ENCODE measurements around the gene USP15.

Gene USP15

DNA sequence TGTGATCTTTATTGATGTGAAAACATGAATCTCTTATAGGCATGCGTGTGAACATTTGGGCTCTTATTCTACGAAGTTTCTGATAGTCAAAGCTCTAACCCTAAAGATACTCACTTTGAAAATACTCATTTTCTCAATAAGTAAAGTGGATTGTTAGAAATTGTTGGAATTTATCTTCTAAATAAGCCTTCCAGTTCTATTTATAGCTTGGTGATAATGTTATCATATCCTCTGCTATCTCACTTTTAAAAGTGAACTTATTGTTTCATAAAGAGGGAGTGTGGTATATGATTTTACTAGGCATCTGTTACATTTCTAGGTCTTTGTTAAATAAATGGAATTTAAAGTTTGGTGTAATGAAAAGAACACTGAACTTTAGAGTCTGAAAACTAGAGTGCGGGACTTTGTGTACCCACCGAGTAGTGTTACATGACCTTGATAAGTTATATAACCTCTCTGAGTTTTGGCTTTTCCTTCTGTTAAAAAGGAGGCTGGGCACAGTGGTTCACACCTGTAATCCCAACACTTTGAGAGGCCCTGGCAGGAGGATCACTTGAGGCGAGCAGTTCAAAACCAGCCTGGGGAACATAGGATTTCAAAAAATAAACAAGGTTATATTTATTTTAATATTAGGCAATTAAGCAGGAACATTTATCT lies 13.6 kb downstream of the USP15 start:
- intact Hi-C loops (cut with DNase I): no loop called here
- no peak for DNase-seq

- DNase-seq: no peak
- intact Hi-C loops (cut with DNase I): no loop called here
Observed at GRCh38 chr12:62278022-62278421, 17.8 kb downstream of the USP15 start.

DNA sequence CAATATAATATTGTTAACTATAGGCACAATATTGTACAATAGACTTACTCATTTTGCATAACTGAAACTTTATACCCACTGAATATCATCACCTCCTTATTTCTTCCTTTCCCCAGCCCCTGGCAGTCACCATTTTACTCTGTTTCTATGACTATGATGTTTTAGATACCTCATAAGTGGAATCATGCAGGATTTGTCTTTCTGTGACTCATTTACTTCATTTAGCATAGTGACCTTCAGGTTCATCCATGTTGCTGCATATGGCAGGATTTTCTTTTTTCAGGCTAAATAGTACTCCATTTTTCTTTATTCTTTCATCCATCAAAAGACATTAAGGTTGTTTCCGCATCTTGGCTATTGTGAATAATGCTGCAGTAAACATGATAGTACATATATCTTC lies 18.9 kb downstream of the USP15 start:
- intact Hi-C loops (cut with DNase I): no loop called here
- DNase-seq: no peak

GRCh38 chr12:62279961-62280360 lies 19.8 kb downstream of the USP15 start:
- intact Hi-C loops (cut with DNase I): no loop called here
- DNase-seq: no peak

DNA sequence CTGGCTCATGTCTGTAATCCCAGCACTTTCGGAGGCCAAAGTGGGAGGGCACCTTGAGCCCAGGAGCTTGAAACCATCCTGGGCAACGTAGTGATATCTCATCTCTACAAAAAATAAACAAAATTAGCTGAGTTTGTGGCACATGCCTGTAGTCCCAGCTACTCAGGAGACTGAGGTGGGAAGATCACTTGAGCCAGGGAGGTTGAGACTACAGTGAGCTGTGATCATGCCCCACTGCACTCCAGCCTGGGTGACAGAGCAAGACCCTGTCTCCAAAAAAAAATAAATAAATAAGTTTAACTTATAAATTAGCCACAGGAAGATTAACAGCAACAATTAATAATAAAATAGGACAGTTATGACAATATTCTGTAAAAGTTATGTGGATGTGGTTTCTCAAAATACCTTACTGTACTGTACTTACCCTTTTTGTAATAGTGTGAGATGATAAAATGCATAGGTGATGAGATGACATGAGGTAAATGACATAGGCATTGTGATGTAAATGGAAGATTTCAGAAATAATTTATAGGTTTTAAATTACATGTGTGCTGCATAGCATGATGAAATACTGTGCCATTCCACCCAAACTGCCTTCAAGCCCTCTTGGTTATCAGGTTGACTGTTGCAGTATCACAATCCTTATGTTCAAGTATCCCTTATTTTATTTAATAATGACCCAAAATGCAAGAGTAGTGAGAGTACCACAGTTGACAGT lies 22.0 kb downstream of the USP15 start:
- no peak for DNase-seq
- intact Hi-C loops (cut with DNase I): no loop called here

- intact Hi-C loops (cut with DNase I): no loop called here
- DNase-seq: no peak
Observed at GRCh38 chr12:62284749-62285148, 24.5 kb downstream of the USP15 start.

DNA sequence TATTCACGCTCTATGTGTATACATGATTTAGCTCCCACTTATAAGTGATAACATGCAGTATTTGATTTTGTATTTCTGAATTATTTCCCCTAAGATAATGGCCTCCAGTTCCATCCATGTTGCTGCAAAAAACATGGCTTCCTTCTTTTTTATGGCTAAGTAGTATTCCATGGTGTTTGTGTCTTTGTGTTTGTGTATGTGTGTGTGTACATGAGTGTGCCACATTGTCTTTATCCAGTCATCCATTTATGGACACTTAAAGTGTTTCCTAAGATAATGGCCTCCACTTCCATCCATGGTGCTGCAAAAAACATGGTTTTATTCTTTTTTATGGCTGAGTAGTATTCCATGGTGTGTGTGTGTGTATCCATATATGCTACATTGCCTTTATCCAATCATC lies 25.1 kb downstream of the USP15 start:
- intact Hi-C loops (cut with DNase I): no loop called here
- DNase-seq: no peak

- intact Hi-C loops (cut with DNase I): no loop called here
- DNase-seq: no peak
Observed at GRCh38 chr12:62288328-62288727, 28.1 kb downstream of the USP15 start.

- no peak for DNase-seq
- intact Hi-C loops (cut with DNase I): no loop called here
Observed at GRCh38 chr12:62290846-62291245, 30.6 kb downstream of the USP15 start.

GRCh38 chr12:62291864-62292760 lies 31.9 kb downstream of the USP15 start:
- intact Hi-C loops (cut with DNase I): no loop called here
- DNase-seq: no peak

GRCh38 chr12:62292761-62293344 lies 32.6 kb downstream of the USP15 start:
- intact Hi-C loops (cut with DNase I): no loop called here
- peak in 4 of 42 donors; percentile 3 to 18 (median 10) for DNase-seq

- intact Hi-C loops (cut with DNase I): no loop called here
- no peak for DNase-seq
Observed at GRCh38 chr12:62294378-62294777, 34.2 kb downstream of the USP15 start.

GRCh38 chr12:62296001-62296400 lies 35.8 kb downstream of the USP15 start:
- intact Hi-C loops (cut with DNase I): no loop called here
- no peak for DNase-seq

- no peak for DNase-seq
- intact Hi-C loops (cut with DNase I): no loop called here
Observed at GRCh38 chr12:62297321-62297720, 37.1 kb downstream of the USP15 start.

DNA sequence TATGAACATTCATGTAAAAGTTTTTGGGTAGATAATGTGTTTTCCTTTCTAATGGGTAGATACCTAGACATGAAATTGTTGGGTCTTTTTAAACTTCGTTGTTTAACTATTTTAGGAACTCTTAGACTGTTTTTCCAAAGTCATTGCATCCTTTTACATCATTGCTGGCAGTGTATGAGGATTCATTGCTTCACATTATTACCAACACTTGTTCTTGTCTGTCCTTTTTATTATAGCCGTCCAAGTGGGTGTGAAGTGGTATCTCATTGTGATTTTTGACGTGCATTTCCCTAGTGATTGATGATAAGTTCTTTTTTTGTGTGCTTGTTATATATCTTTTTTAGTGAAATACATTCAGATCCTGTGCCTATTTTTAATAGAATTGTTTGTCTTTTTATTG lies 39.4 kb downstream of the USP15 start:
- intact Hi-C loops (cut with DNase I): no loop called here
- DNase-seq: no peak

- no peak for DNase-seq
- intact Hi-C loops (cut with DNase I): no loop called here
Observed at GRCh38 chr12:62301080-62301798, 41.0 kb downstream of the USP15 start.

- intact Hi-C loops (cut with DNase I): no loop called here
- DNase-seq: no peak
Observed at GRCh38 chr12:62301799-62302133, 41.6 kb downstream of the USP15 start.

DNA sequence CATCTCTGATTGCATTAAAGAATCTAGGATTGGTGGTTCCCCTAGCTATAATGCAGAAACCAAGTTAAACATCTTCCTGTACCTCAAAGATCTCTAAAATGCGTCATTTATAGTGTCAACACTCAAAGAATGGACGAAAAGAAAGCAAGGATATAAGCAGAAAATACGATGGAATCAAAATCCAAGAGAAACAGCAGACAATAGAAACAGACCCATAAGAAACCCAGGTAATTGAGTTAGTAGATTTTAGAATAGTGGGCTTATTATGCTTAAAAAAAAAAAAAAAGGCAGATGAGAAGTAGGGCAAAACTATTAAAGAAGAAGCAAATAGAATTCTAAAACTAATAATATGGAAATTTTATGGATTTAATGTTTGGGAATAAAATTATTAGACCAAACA lies 44.4 kb downstream of the USP15 start:
- no peak for DNase-seq
- intact Hi-C loops (cut with DNase I): no loop called here

- DNase-seq: no peak
- intact Hi-C loops (cut with DNase I): no loop called here
Observed at GRCh38 chr12:62305778-62306177, 45.6 kb downstream of the USP15 start.
